ENCODE data around the gene SLC38A11. TPM values are rescaled to one million over a fixed set of nuclear protein-coding genes. Genes with fewer than 3 reads are reported as not detected.

SLC38A11 gene
- total and polyA plus RNA-seq, 10 of the 15 experiments (the other 5 are each of a cell fraction or from before 2014, with no cell fraction given) = not detected

DNA sequence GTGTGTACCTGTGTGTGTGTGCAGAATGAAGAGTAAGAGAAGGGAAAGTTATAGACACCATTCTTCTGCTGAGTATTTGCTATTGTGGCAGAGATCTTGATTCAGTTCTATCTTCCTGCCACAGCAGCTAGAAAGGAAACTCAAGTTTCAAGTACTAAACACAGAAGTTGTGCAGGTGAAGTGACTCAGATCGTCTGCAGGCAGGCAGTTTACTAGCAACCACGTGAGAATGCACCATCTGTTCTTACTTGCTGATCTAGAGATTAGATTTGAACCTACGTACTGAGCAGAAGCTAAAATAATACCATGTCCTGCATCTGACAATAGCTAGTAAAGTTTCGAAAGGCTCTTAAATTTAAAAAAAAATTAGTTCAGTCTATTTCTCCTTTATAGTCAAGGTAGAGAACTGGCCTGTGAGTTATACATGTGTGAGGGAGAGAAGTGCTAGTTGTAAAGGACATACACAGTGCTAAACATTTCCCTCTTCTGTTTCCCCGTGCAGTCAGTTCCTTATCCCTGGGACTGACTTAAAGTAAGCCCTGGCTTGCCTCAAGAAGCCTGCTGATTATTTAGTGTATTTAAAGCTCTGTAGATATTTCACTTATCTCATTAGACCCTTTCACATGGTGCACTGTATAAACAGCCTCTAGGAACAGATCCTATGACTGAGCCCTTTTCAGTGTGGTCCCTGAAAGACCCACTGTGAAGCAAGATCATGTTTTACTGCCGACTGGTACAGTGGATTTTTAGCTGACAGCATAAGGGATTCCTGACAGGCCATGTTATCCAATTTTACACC, 45.0 kb downstream of the SLC38A11 start (continued):
- TF ChIP-seq EP300 (IDR thresholded peaks at IDR 0.05; ENCODE audit: borderline replicate concordance in 1 of 2, control insufficient read depth in 1 of 2, low read depth in 2 of 2, low read length in 2 of 2) (no peak), PML (IDR thresholded peaks at IDR 0.05; ENCODE audit: low read length) (no peak), CBFB (IDR thresholded peaks at IDR 0.05; ENCODE audit: low read depth) (no peak)
- TF ChIP-seq, protein P1, sequence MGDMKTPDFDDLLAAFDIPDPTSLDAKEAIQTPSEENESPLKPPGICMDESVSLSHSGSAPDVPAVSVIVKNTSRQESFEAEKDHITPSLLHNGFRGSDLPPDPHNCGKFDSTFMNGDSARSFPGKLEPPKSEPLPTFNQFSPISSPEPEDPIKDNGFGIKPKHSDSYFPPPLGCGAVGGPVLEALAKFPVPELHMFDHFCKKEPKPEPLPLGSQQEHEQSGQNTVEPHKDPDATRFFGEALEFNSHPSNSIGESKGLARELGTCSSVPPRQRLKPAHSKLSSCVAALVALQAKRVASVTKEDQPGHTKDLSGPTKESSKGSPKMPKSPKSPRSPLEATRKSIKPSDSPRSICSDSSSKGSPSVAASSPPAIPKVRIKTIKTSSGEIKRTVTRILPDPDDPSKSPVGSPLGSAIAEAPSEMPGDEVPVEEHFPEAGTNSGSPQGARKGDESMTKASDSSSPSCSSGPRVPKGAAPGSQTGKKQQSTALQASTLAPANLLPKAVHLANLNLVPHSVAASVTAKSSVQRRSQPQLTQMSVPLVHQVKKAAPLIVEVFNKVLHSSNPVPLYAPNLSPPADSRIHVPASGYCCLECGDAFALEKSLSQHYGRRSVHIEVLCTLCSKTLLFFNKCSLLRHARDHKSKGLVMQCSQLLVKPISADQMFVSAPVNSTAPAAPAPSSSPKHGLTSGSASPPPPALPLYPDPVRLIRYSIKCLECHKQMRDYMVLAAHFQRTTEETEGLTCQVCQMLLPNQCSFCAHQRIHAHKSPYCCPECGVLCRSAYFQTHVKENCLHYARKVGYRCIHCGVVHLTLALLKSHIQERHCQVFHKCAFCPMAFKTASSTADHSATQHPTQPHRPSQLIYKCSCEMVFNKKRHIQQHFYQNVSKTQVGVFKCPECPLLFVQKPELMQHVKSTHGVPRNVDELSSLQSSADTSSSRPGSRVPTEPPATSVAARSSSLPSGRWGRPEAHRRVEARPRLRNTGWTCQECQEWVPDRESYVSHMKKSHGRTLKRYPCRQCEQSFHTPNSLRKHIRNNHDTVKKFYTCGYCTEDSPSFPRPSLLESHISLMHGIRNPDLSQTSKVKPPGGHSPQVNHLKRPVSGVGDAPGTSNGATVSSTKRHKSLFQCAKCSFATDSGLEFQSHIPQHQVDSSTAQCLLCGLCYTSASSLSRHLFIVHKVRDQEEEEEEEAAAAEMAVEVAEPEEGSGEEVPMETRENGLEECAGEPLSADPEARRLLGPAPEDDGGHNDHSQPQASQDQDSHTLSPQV (IDR thresholded peaks at IDR 0.05) = no peak

DNA sequence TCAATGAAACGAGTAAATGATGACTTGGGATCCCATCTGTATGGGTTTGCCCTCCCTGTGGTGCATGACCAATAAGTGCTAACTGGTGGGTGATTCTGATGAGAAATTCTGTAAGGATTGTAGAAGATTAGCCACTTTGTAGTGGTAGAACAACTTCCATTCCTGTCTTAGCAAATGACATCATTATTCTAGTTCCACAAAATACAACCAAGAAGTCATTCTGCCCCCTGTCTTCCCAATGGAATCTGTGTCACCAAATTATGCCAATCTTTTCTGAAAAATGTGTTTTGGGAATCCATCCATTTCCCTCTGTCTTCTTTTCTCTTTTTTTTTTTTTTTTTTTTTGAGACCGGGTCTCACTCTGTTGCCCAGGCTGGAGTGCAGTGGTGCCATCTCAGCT, 48.4 kb downstream of the SLC38A11 start:
- RAD21 ChIA-PET (ENCODE audit: unreplicated experiment) = no interaction called here
- H3K9ac ChIP-seq (ENCODE audit: control insufficient read depth, insufficient read depth, low read length) = no peak overlapping the region
- H3K4me3 ChIP-seq = no peak overlapping the region
- H3K4me1 ChIP-seq (ENCODE audit: control insufficient read depth, insufficient read depth, low read length) = no peaks in the 10 kb centered on the region
- DNase-seq (ENCODE audit: low read depth, low spot score) = no peak
- H4K20me1 ChIP-seq (ENCODE audit: control insufficient read depth, insufficient read depth) = no peaks in the 10 kb centered on the region
- WGBS (ENCODE audit: insufficient coverage, insufficient replicate concordance, low lambda C conversion rate, missing lambda C conversion rate) = 0% methylated on average over 1 of the region's 2 CpGs
- SMC1A ChIA-PET (ENCODE audit: uncharacterized antibody, unreplicated experiment) = no interaction called here
- FAIRE-seq = no peak
- ATAC-seq = no peak
- H3K4me2 ChIP-seq (ENCODE audit: control insufficient read depth, insufficient read depth) = no peak overlapping the region
- H3K27ac ChIP-seq (ENCODE audit: control insufficient read depth, insufficient read depth) = no peak overlapping the region
- H3K79me2 ChIP-seq (ENCODE audit: control insufficient read depth, insufficient read depth, low read length) = no peaks in the 10 kb centered on the region
- CTCF ChIA-PET = interaction anchor here (0.7 kb wide), 1 partner anchor 245 kb away, joined by 3 read pairs; no protein-coding TSS in a partner anchor
- POLR2A ChIA-PET = no interaction called here
- H2AFZ ChIP-seq (ENCODE audit: control insufficient read depth, low read depth, low read length) = no peak overlapping the region
- TF ChIP-seq SMAD1 (IDR thresholded peaks at IDR 0.05; ENCODE audit: low read depth, partially characterized antibody) = no peak
- intact Hi-C loops (cut with micrococcal nuclease; ENCODE audit: unreplicated experiment) (no loop called here), in situ Hi-C loops (cut with MboI) (no loop called here)
- no peaks in the 10 kb centered on the region for H3K36me3 ChIP-seq (ENCODE audit: control insufficient read depth in 2 of 2, insufficient read depth in 2 of 2, low read length in 1 of 2)
- no TSS peak for BruUV-seq (replicated peaks)
- H3K27me3 ChIP-seq (replicated peaks in 1 of 2; ENCODE audit: control insufficient read depth in 2 of 2, insufficient read depth in 2 of 2, low read length in 1 of 2) = no peaks in the 10 kb centered on the region
- no peaks in the 10 kb centered on the region for H3K9me3 ChIP-seq (replicated peaks; ENCODE audit: control insufficient read depth, insufficient read depth, low read length)
